Endothelial cell of umbilical vein (primary cell): Measurements from ENCODE around the gene CCNYL1. TPM values are rescaled to one million over a fixed set of nuclear protein-coding genes. Genes with fewer than 3 reads are reported as not detected.

Experiments used
- BruUV-seq: library from RNA; stranded (reverse); fragments of 400-500 nt; replicated peaks from 2 replicates; lab custom pipeline; 2021; lab: Mats Ljungman, UMichigan
- CTCF ChIA-PET: fragments of 300-600, 350-600 bp; sonication (Branson Sonifier 250); formaldehyde crosslinking; loops from one replicate; lab custom pipeline; 2021; ENCODE audit warnings: antibody characterized with exemption, inconsistent platforms; lab: Charles Lee
- POLR2A ChIA-PET: fragments of 300-600, 350-600 bp; sonication (Branson Sonifier 250); formaldehyde crosslinking; loops from one replicate; lab custom pipeline; 2021; ENCODE audit warnings: antibody characterized with exemption, inconsistent platforms; lab: Charles Lee
- DNase-seq: peaks from one replicate; pipeline ENCODE4 v3.0.0-alpha.2; 2011; ENCODE audit warnings: low read depth, low spot score
- FAIRE-seq: peaks from 2 replicates; lab custom pipeline; 2011; peaks lifted over from hg19 to GRCh38; lab: Jason Lieb, UNC
- H2AFZ ChIP-seq: 2 replicates; pipeline ENCODE4 v1.6.0; 2012; ENCODE audit warnings: low read depth, low read length, control low read depth, inconsistent platforms
- H3K27ac ChIP-seq: 2 replicates; pipeline ENCODE4 v1.5.1; 2011; ENCODE audit warnings: low read depth, mild to moderate bottlenecking, control low read depth, low read length, moderate library complexity; ENCODE audit not compliant: insufficient read depth
- H3K27me3 ChIP-seq, 2 experiments: 2 replicates each; pipeline versions ENCODE4 v1.6.0 to v1.6.1; 2011; ENCODE audit warnings: low read length in 2 of 2, mixed read lengths in 1 of 2; ENCODE audit not compliant: control insufficient read depth in 2 of 2, insufficient read depth in 2 of 2
- H3K36me3 ChIP-seq, 2 experiments: 2 replicates in 1 of 2; 3 replicates in 1 of 2; pipeline ENCODE4 v1.5.1; 2011; ENCODE audit warnings: low read length in 2 of 2, mild to moderate bottlenecking in 1 of 2, moderate library complexity in 1 of 2; ENCODE audit not compliant: control insufficient read depth in 2 of 2, insufficient read depth in 2 of 2; ENCODE audit errors: extremely low read depth in 1 of 2
- H3K4me1 ChIP-seq: 3 replicates; pipeline ENCODE4 v1.5.1; 2011; ENCODE audit warnings: mild to moderate bottlenecking, low read length; ENCODE audit not compliant: control insufficient read depth, insufficient read depth; ENCODE audit errors: extremely low read depth
- H3K4me2 ChIP-seq: 2 replicates; pipeline ENCODE4 v1.6.1; 2011; ENCODE audit warnings: low read length, control low read depth, mixed read lengths; ENCODE audit not compliant: insufficient read depth
- H3K4me3 ChIP-seq, 3 experiments: fragments of 200-600 bp in 1 of 3; sonication (generic), shearing (Covaris generic) in 1 of 3; replicated peaks in 1 of 3; 2 replicates each; pipeline ENCODE4 v1.5.1; 2011 to 2016; ENCODE audit warnings: control low read depth in 3 of 3, low read length in 3 of 3, mild to moderate bottlenecking in 2 of 3, inconsistent platforms in 1 of 3, low read depth in 1 of 3, moderate library complexity in 1 of 3; ENCODE audit not compliant: insufficient read depth in 1 of 3
- H3K79me2 ChIP-seq: 2 replicates; pipeline ENCODE4 v1.6.0; 2012; ENCODE audit warnings: low read length, inconsistent platforms; ENCODE audit not compliant: control insufficient read depth, insufficient read depth
- H3K9ac ChIP-seq: replicated peaks from 2 replicates; pipeline ENCODE3; 2011; ENCODE audit warnings: low read length, control low read depth; ENCODE audit not compliant: insufficient read depth; ENCODE audit errors: extremely low read depth
- H3K9me1 ChIP-seq: replicated peaks from 3 replicates; pipeline ENCODE4 v1.6.0; 2011; ENCODE audit warnings: mild to moderate bottlenecking, low read length; ENCODE audit not compliant: control insufficient read depth, insufficient read depth; ENCODE audit errors: extremely low read depth
- H3K9me3 ChIP-seq: replicated peaks from 2 replicates; pipeline ENCODE4 v1.5.1; 2012; ENCODE audit warnings: low read length, inconsistent platforms; ENCODE audit not compliant: control insufficient read depth, insufficient read depth
- H4K20me1 ChIP-seq: replicated peaks from 2 replicates; pipeline ENCODE3; 2011; ENCODE audit warnings: mild to moderate bottlenecking, low read length; ENCODE audit not compliant: control insufficient read depth, insufficient read depth; ENCODE audit errors: extremely low read depth
- EZH2 ChIP-seq: IDR thresholded peaks from 2 replicates; pipeline ENCODE4 v1.6.1; 2012; ENCODE audit warnings: borderline replicate concordance, low read depth, mild to moderate bottlenecking, moderate library complexity, low read length, inconsistent platforms; ENCODE audit not compliant: severe bottlenecking
- FOS ChIP-seq: IDR thresholded peaks from 2 replicates; pipeline ENCODE4 v1.6.1; 2011; ENCODE audit warnings: mild to moderate bottlenecking, low read length, moderate library complexity, borderline replicate concordance; ENCODE audit not compliant: insufficient read depth
- GATA2 ChIP-seq: IDR thresholded peaks from 2 replicates; pipeline ENCODE4 v1.7.0; 2011; ENCODE audit warnings: low read depth, mild to moderate bottlenecking, moderate library complexity, mixed read lengths, low read length; ENCODE audit not compliant: insufficient read length, insufficient read depth
- JUN ChIP-seq: IDR thresholded peaks from 2 replicates; pipeline ENCODE4 v1.6.1; 2011; ENCODE audit warnings: borderline replicate concordance, low read depth; ENCODE audit not compliant: insufficient read length, insufficient read depth
- MYC ChIP-seq: IDR thresholded peaks from one replicate; pipeline ENCODE4 v1.6.1; 2011; ENCODE audit warnings: mild to moderate bottlenecking, low read depth, low read length
- POLR2A ChIP-seq: IDR thresholded peaks from 2 replicates; pipeline ENCODE4 v1.6.1; 2012; ENCODE audit warnings: low read depth, mild to moderate bottlenecking, control low read depth, low read length
- POLR2AphosphoS5 ChIP-seq: IDR thresholded peaks from 2 replicates; pipeline ENCODE4 v1.6.1; 2012; ENCODE audit warnings: low read depth, mild to moderate bottlenecking, control low read depth, low read length, moderate library complexity; ENCODE audit not compliant: insufficient read depth
- dilution Hi-C: fragments of 300-500 bp; cut with MboI; formaldehyde crosslinking; loops from one replicate; pipeline ENCODE4 v1.15.0; 2019; ENCODE audit warnings: low sequenced_read_pairs; ENCODE audit not compliant: extremely low pct_ligation_motif_present
- intact Hi-C: fragments of 100-400 bp; cut with micrococcal nuclease; formaldehyde crosslinking; loops from one replicate; pipeline ENCODE4 v1.10.0; 2022
- polyA plus RNA-seq, 4 experiments: library from polyadenylated mRNA; depleted of rRNA in 3 of 4; stranded (reverse) in 3 of 4; unstranded in 1 of 4; fragments of >200 nt; gene quantifications; 2 replicates each; pipeline versions ENCODE4 v1.2.1 to v1.2.3, GENCODE V29; 2011 to 2012; ENCODE audit warnings: missing spikeins in 1 of 4
- total RNA-seq: library from RNA; stranded (reverse); gene quantifications from 2 replicates; pipeline ENCODE4 v1.2.3, GENCODE V29; 2021
- TF ChIP-seq, protein P1 (sequence below), 2 donors: IDR thresholded peaks; 1 replicate in 1 of 2; 2 replicates in 1 of 2; pipeline ENCODE4 v1.5.1; 2011; ENCODE audit warnings: low read length in 2 of 2, mild to moderate bottlenecking in 2 of 2, moderate library complexity in 2 of 2, control low read depth in 1 of 2, inconsistent platforms in 1 of 2, low read depth in 1 of 2; ENCODE audit not compliant: insufficient read depth in 1 of 2; ENCODE audit errors: extremely low read depth in 1 of 2
- TF ChIP-seq, protein P2 (sequence below): IDR thresholded peaks from 2 replicates; pipeline ENCODE4 v1.6.1; 2011; ENCODE audit not compliant: insufficient read depth, insufficient read length

CCNYL1 gene
- total and polyA plus RNA-seq, 2 donors (not counting 3 experiments of a cell fraction or from before 2014, with no cell fraction given): 15.2 to 49.3 TPM

DNA sequence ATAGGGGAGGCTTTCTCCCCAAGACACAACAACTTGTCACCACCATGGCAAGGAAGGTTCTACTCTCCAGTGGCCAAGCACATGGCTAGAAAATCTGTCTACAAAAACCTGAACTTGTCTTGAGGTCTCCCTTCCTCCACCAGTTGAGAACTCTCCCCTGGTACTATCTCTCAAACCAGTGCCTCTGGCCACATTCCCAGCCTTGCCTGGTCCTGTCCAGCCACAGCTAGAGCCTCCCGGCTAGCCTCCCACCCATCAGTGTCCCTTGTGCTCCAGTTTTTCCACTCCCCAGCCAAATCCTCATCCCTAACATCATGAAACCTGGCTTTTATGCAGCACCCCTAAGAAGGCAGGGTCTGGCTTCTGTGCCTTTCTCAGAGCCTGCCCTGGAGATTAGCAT lies 79.5 kb downstream of the CCNYL1 start:
- CTCF ChIA-PET: interaction anchor here (1.0 kb wide), 1 partner anchor 250 kb away, joined by 3 read pairs; no protein-coding TSS in a partner anchor
- TF ChIP-seq EZH2 (no peak), GATA2 (no peak), FOS (no peak), POLR2AphosphoS5 (no peak), MYC (no peak), POLR2A (no peak), JUN (no peak)
- TF ChIP-seq, protein P1, sequence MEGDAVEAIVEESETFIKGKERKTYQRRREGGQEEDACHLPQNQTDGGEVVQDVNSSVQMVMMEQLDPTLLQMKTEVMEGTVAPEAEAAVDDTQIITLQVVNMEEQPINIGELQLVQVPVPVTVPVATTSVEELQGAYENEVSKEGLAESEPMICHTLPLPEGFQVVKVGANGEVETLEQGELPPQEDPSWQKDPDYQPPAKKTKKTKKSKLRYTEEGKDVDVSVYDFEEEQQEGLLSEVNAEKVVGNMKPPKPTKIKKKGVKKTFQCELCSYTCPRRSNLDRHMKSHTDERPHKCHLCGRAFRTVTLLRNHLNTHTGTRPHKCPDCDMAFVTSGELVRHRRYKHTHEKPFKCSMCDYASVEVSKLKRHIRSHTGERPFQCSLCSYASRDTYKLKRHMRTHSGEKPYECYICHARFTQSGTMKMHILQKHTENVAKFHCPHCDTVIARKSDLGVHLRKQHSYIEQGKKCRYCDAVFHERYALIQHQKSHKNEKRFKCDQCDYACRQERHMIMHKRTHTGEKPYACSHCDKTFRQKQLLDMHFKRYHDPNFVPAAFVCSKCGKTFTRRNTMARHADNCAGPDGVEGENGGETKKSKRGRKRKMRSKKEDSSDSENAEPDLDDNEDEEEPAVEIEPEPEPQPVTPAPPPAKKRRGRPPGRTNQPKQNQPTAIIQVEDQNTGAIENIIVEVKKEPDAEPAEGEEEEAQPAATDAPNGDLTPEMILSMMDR (IDR thresholded peaks at IDR 0.05; ENCODE audit: extremely low read depth in 1 of 2, insufficient read depth in 1 of 2, low read depth in 1 of 2, low read length in 2 of 2): no peak
- TF ChIP-seq, protein P2, sequence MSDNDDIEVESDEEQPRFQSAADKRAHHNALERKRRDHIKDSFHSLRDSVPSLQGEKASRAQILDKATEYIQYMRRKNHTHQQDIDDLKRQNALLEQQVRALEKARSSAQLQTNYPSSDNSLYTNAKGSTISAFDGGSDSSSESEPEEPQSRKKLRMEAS: no peak
- Histone ChIP-seq H3K27ac (no peak overlapping the region), H3K27me3 (no peaks in the 10 kb centered on the region), H3K4me1 (peaks cover 10% of the 10 kb centered on the region), H3K36me3 (no peaks in the 10 kb centered on the region), H3K4me2 (no peak overlapping the region), H2AFZ (no peak overlapping the region), H4K20me1 (no peaks in the 10 kb centered on the region), H3K4me3 (no peak overlapping the region), H3K9me1 (no peaks in the 10 kb centered on the region), H3K79me2 (no peaks in the 10 kb centered on the region), H3K9me3 (no peaks in the 10 kb centered on the region), H3K9ac (no peak overlapping the region)
- DNase-seq (no peak), FAIRE-seq (no peak)
- BruUV-seq: no TSS peak
- POLR2A ChIA-PET: no interaction called here
- dilution Hi-C loops (no loop called here), intact Hi-C loops (no loop called here)
